PC-3 (cell line): ENCODE results near the gene APBA1. TPM values are rescaled to one million over a fixed set of nuclear protein-coding genes. Genes with fewer than 3 reads are reported as not detected.

Source experiments
- ATAC-seq: fragments of 200-7000 bp; cut with Tn5 transposase; 2 replicates; pipeline ENCODE4 v1.9.1; 2020; ENCODE audit warnings: mild to moderate bottlenecking, moderate library complexity
- BruUV-seq: library from RNA; stranded (reverse); fragments of 400-500 nt; replicated peaks from 2 replicates; lab custom pipeline; 2021; lab: Mats Ljungman, UMichigan
- CTCF ChIA-PET: fragments of 300-600 bp; sonication (Branson Sonifier 250); formaldehyde crosslinking; loops from one replicate; lab custom pipeline; 2022; ENCODE audit warnings: antibody characterized with exemption; lab: Charles Lee
- POLR2A ChIA-PET: fragments of 300-600 bp; sonication (Branson Sonifier 250); formaldehyde crosslinking; loops from one replicate; lab custom pipeline; 2022; ENCODE audit warnings: antibody characterized with exemption; ENCODE audit not compliant: unreplicated experiment; lab: Charles Lee
- DNase-seq: peaks from one replicate; pipeline ENCODE4 v3.0.0-alpha.2; 2015
- H2AFZ ChIP-seq: fragments of 300-600 bp; sonication (generic); 2 replicates; pipeline ENCODE4 v1.6.0; 2016; ENCODE audit warnings: antibody characterized with exemption, low read length
- H3F3A ChIP-seq: fragments of 300-600 bp; sonication (generic); one replicate; pipeline ENCODE4 v1.6.0; 2017; ENCODE audit warnings: antibody characterized with exemption, low read length, control low read depth, mild to moderate bottlenecking; ENCODE audit not compliant: unreplicated experiment
- H3K27ac ChIP-seq: fragments of 300-600 bp; sonication (generic); 2 replicates; pipeline ENCODE4 v1.5.1; 2016; ENCODE audit warnings: mild to moderate bottlenecking, low read length
- H3K27me3 ChIP-seq: fragments of 300-600 bp; sonication (generic); 2 replicates; pipeline ENCODE4 v1.6.1; 2016; ENCODE audit warnings: low read length, mixed read lengths
- H3K36me3 ChIP-seq: fragments of 300-600 bp; sonication (generic); 2 replicates; pipeline ENCODE4 v1.6.1; 2016; ENCODE audit warnings: low read depth, mixed run types, low read length, mixed read lengths
- H3K4me1 ChIP-seq: fragments of 300-600 bp; sonication (generic); 2 replicates; pipeline ENCODE4 v1.5.1; 2016; ENCODE audit warnings: low read length; ENCODE audit not compliant: insufficient read depth
- H3K4me2 ChIP-seq: fragments of 300-600 bp; sonication (generic); 2 replicates; pipeline ENCODE4 v1.6.0; 2016; ENCODE audit warnings: low read length
- H3K4me3 ChIP-seq: fragments of 300-600 bp; sonication (generic); 2 replicates; pipeline ENCODE4 v1.5.1; 2016; ENCODE audit warnings: mild to moderate bottlenecking, low read length, mixed read lengths
- H3K79me2 ChIP-seq: fragments of 300-600 bp; sonication (generic); 2 replicates; pipeline ENCODE4 v1.6.1; 2017; ENCODE audit warnings: low read length, mixed read lengths
- H3K9ac ChIP-seq: fragments of 300-600 bp; sonication (generic); 2 replicates; pipeline ENCODE4 v1.6.0; 2016; ENCODE audit warnings: mild to moderate bottlenecking, low read length
- H3K9me2 ChIP-seq: fragments of 300-600 bp; sonication (generic); replicated peaks from 2 replicates; pipeline ENCODE4 v1.6.1; 2016; ENCODE audit warnings: mixed run types, low read length, mixed read lengths
- H3K9me3 ChIP-seq: fragments of 300-600 bp; sonication (generic); 2 replicates; pipeline ENCODE4 v1.6.1; 2016; ENCODE audit warnings: low read length, mixed read lengths
- H4K20me1 ChIP-seq: fragments of 300-600 bp; sonication (generic); 2 replicates; pipeline ENCODE4 v1.6.1; 2016; ENCODE audit warnings: low read length, mixed read lengths
- CTCF ChIP-seq: fragments of 300-600 bp; sonication (generic); conservative IDR thresholded peaks from 2 replicates; pipeline ENCODE4 v1.5.1; 2017; ENCODE audit warnings: antibody characterized with exemption, low read depth, mild to moderate bottlenecking, low read length
- EZH2 ChIP-seq: fragments of 300-600 bp; sonication (generic); IDR thresholded peaks from one replicate; pipeline ENCODE4 v1.6.1; 2017; ENCODE audit warnings: antibody characterized with exemption, mild to moderate bottlenecking, low read length; ENCODE audit not compliant: unreplicated experiment
- EZH2phosphoT487 ChIP-seq: fragments of 300-600 bp; sonication (generic); IDR thresholded peaks from 2 replicates; pipeline ENCODE4 v1.6.1; 2018; ENCODE audit warnings: mild to moderate bottlenecking, antibody characterized with exemption, low read length, borderline replicate concordance
- intact Hi-C: fragments of 100-400 bp; cut with micrococcal nuclease; formaldehyde crosslinking; loops from 2 replicates; pipeline ENCODE4 v1.9.0; 2023
- total RNA-seq: library from RNA; depleted of rRNA; stranded (reverse); fragments of >200 nt; gene quantifications from 2 replicates; pipeline ENCODE4 v1.2.3, GENCODE V29; 2014

APBA1 gene
- total RNA-seq, 1 experiment from 2014 or later = 0.07 TPM

GRCh38 chr9:69683927-69684326 lies 11.8 kb upstream of the APBA1 start:
- Histone ChIP-seq H3K4me3 (no peak overlapping the region), H3K27ac (no peak overlapping the region), H2AFZ (no peak overlapping the region), H3K9me3 (no peaks in the 10 kb centered on the region), H3K4me1 (no peaks in the 10 kb centered on the region), H4K20me1 (no peaks in the 10 kb centered on the region), H3K27me3 (no peaks in the 10 kb centered on the region), H3K4me2 (no peak overlapping the region), H3K79me2 (no peaks in the 10 kb centered on the region), H3K36me3 (no peaks in the 10 kb centered on the region), H3K9ac (no peak overlapping the region), H3K9me2 (no peaks in the 10 kb centered on the region), H3F3A (no peaks in the 10 kb centered on the region)
- ATAC-seq = no peak
- DNase-seq = no peak
- TF ChIP-seq EZH2phosphoT487 (no peak), EZH2 (no peak), CTCF (no peak)
- intact Hi-C loops = no loop called here
- CTCF ChIA-PET = no interaction called here
- POLR2A ChIA-PET = no interaction called here
- no TSS peak for BruUV-seq

GRCh38 chr9:69678843-69679538 lies 6.8 kb upstream of the APBA1 start:
- CTCF ChIA-PET = no interaction called here
- H3F3A ChIP-seq = no peaks in the 10 kb centered on the region
- H3K36me3 ChIP-seq = no peaks in the 10 kb centered on the region
- no peaks in the 10 kb centered on the region for H4K20me1 ChIP-seq
- no peak overlapping the region for H3K27ac ChIP-seq
- no peak for ATAC-seq
- BruUV-seq = no TSS peak
- no peaks in the 10 kb centered on the region for H3K27me3 ChIP-seq
- no peaks in the 10 kb centered on the region for H3K79me2 ChIP-seq
- no peak overlapping the region for H3K9ac ChIP-seq
- POLR2A ChIA-PET = no interaction called here
- intact Hi-C loops = loop anchor here (10.0 kb wide), 3 partner anchors 76 to 256 kb away; no protein-coding TSS in a partner anchor
- DNase-seq = no peak
- TF ChIP-seq EZH2 (no peak), CTCF (no peak), EZH2phosphoT487 (no peak)
- peaks cover 17% of the 10 kb centered on the region for H3K4me1 ChIP-seq
- H3K9me3 ChIP-seq = no peaks in the 10 kb centered on the region
- no peak overlapping the region for H3K4me3 ChIP-seq
- H2AFZ ChIP-seq = no peak overlapping the region
- H3K9me2 ChIP-seq = no peaks in the 10 kb centered on the region
- H3K4me2 ChIP-seq = no peak overlapping the region

- DNase-seq (no peak), ATAC-seq (no peak)
- no TSS peak for BruUV-seq
- no peak overlapping the region for H3K27ac ChIP-seq
- H3K9ac ChIP-seq = no peak overlapping the region
- H3K9me2 ChIP-seq = no peaks in the 10 kb centered on the region
- ChIA-PET POLR2A (no interaction called here), CTCF (no interaction called here)
- intact Hi-C loops = loop anchor here (10.0 kb wide), 3 partner anchors 77 to 257 kb away; no protein-coding TSS in a partner anchor
- no peaks in the 10 kb centered on the region for H3K36me3 ChIP-seq
- no peaks in the 10 kb centered on the region for H4K20me1 ChIP-seq
- H3K9me3 ChIP-seq = no peaks in the 10 kb centered on the region
- no peaks in the 10 kb centered on the region for H3K79me2 ChIP-seq
- H3K27me3 ChIP-seq = no peaks in the 10 kb centered on the region
- no peak overlapping the region for H3K4me3 ChIP-seq
- peaks cover 20% of the 10 kb centered on the region for H3K4me1 ChIP-seq
- no peak overlapping the region for H2AFZ ChIP-seq
- H3F3A ChIP-seq = no peaks in the 10 kb centered on the region
- H3K4me2 ChIP-seq = no peak overlapping the region
- TF ChIP-seq CTCF (no peak), EZH2phosphoT487 (no peak), EZH2 (no peak)
These were observed 5.8 kb upstream of the APBA1 start for GRCh38 chr9:69677931-69678330.
